GM23338 (cell line): ENCODE results near the gene CRPPA. TPM values are rescaled to one million over a fixed set of nuclear protein-coding genes. Genes with fewer than 3 reads are reported as not detected.

Experiments
- ATAC-seq: fragments of 200-7000 bp; cut with Tn5 transposase; 3 replicates; pipeline ENCODE4 v1.9.1; 2020
- DNase-seq: peaks from one replicate; pipeline ENCODE4 v3.0.0-alpha.2; 2015; ENCODE audit warnings: low spot score
- H2AFZ ChIP-seq: fragments of 200-600 bp; sonication (generic); 2 replicates; pipeline ENCODE4 v1.8.0; 2016; ENCODE audit warnings: antibody characterized with exemption, mild to moderate bottlenecking, moderate library complexity
- H3F3A ChIP-seq: fragments of 200-600 bp; sonication (generic); replicated peaks from 2 replicates; pipeline ENCODE4 v1.8.0; 2017; ENCODE audit warnings: antibody characterized with exemption, mixed run types, low read depth
- H3K27ac ChIP-seq: fragments of 200-600 bp; sonication (generic); 2 replicates; pipeline ENCODE4 v1.6.1; 2016; ENCODE audit warnings: low read depth
- H3K27me3 ChIP-seq: fragments of 200-600 bp; sonication (generic); 2 replicates; pipeline ENCODE4 v1.8.0; 2016; ENCODE audit warnings: mild to moderate bottlenecking, mixed run types, moderate library complexity; ENCODE audit not compliant: insufficient read depth
- H3K36me3 ChIP-seq: fragments of 200-600 bp; sonication (generic); 2 replicates; pipeline ENCODE4 v1.8.0; 2016; ENCODE audit warnings: mild to moderate bottlenecking; ENCODE audit not compliant: insufficient read depth
- H3K4me1 ChIP-seq: fragments of 200-600 bp; sonication (generic); 2 replicates; pipeline ENCODE4 v1.8.0; 2016; ENCODE audit warnings: mild to moderate bottlenecking, moderate library complexity; ENCODE audit not compliant: insufficient read depth
- H3K4me2 ChIP-seq: fragments of 200-600 bp; sonication (generic); 2 replicates; pipeline ENCODE4 v1.7.1; 2017; ENCODE audit warnings: mixed run types
- H3K4me3 ChIP-seq: fragments of 200-600 bp; sonication (generic); 2 replicates; pipeline ENCODE4 v1.6.1; 2016; ENCODE audit warnings: mixed run types
- H3K79me2 ChIP-seq: fragments of 200-600 bp; sonication (generic); replicated peaks from 2 replicates; pipeline ENCODE4 v1.8.0; 2017; ENCODE audit warnings: mild to moderate bottlenecking; ENCODE audit not compliant: insufficient read depth
- H3K9me2 ChIP-seq: fragments of 200-600 bp; sonication (generic); 2 replicates; pipeline ENCODE4 v1.8.0; 2017; ENCODE audit not compliant: insufficient read depth
- H4K20me1 ChIP-seq: fragments of 200-600 bp; sonication (generic); replicated peaks from 2 replicates; pipeline ENCODE4 v1.8.0; 2017; ENCODE audit warnings: mild to moderate bottlenecking; ENCODE audit not compliant: insufficient read depth
- H3K27ac Mint-ChIP-seq: 2 replicates; pipeline ENCODE4 v1.8.0; 2020; ENCODE audit warnings: inconsistent platforms, mild to moderate bottlenecking, moderate library complexity, mixed read lengths
- H3K27me3 Mint-ChIP-seq: 3 replicates; pipeline ENCODE4 v1.8.0; 2022; ENCODE audit warnings: low read depth, mild to moderate bottlenecking, moderate library complexity, mixed read lengths, inconsistent platforms; ENCODE audit not compliant: insufficient read depth, poor library complexity
- H3K36me3 Mint-ChIP-seq: 3 replicates; pipeline ENCODE4 v1.8.0; 2021; ENCODE audit warnings: low read depth, mild to moderate bottlenecking, inconsistent platforms, moderate library complexity, mixed read lengths
- H3K4me1 Mint-ChIP-seq: 3 replicates; pipeline ENCODE4 v1.8.0; 2020; ENCODE audit warnings: mild to moderate bottlenecking, inconsistent platforms, mixed read lengths
- H3K4me3 Mint-ChIP-seq: 3 replicates; pipeline ENCODE4 v1.8.0; 2021; ENCODE audit warnings: moderate library complexity, mild to moderate bottlenecking, inconsistent platforms, mixed read lengths
- H3K9me3 Mint-ChIP-seq: 3 replicates; pipeline ENCODE4 v1.8.0; 2020; ENCODE audit warnings: moderate library complexity, mild to moderate bottlenecking, inconsistent platforms, mixed read lengths
- CREB1 ChIP-seq: fragments of 250-450 bp; sonication (Bioruptor Pico); IDR thresholded peaks from 2 replicates; pipeline ENCODE4 v1.5.0; 2020; ENCODE audit warnings: low read depth, mild to moderate bottlenecking, moderate library complexity
- ETS1 ChIP-seq: IDR thresholded peaks from 2 replicates; pipeline ENCODE4 v1.6.1; 2016; ENCODE audit warnings: antibody characterized with exemption
- EZH2 ChIP-seq: fragments of 200-600 bp; sonication (generic); IDR thresholded peaks from one replicate; pipeline ENCODE4 v1.8.0; 2017; ENCODE audit warnings: antibody characterized with exemption, mild to moderate bottlenecking, low read depth; ENCODE audit not compliant: unreplicated experiment
- EZH2phosphoT487 ChIP-seq: fragments of 200-600 bp; sonication (generic); IDR thresholded peaks from one replicate; pipeline ENCODE4 v1.8.1; 2018; ENCODE audit warnings: antibody characterized with exemption; ENCODE audit not compliant: unreplicated experiment
- JUNB ChIP-seq: IDR thresholded peaks from one replicate; pipeline ENCODE4 v1.6.1; 2016; ENCODE audit warnings: antibody characterized with exemption; ENCODE audit not compliant: unreplicated experiment
- NANOG ChIP-seq: IDR thresholded peaks from 2 replicates; pipeline ENCODE4 v1.6.1; 2016; ENCODE audit warnings: antibody characterized with exemption, borderline replicate concordance
- POLR2AphosphoS5 ChIP-seq: IDR thresholded peaks from 2 replicates; pipeline ENCODE4 v1.6.1; 2016; ENCODE audit warnings: antibody characterized with exemption, low read depth
- STAT1 ChIP-seq: IDR thresholded peaks from one replicate; pipeline ENCODE4 v1.6.1; 2016; ENCODE audit warnings: antibody characterized with exemption; ENCODE audit not compliant: unreplicated experiment
- ZNF114 ChIP-seq: fragments of 250-450 bp; sonication (Bioruptor Pico); IDR thresholded peaks from 2 replicates; pipeline ENCODE4 v1.5.0; 2020; ENCODE audit warnings: mild to moderate bottlenecking, moderate library complexity
- ZNF331 ChIP-seq: fragments of 250-450 bp; sonication (Bioruptor Pico); IDR thresholded peaks from 2 replicates; pipeline ENCODE4 v1.5.0; 2020; ENCODE audit warnings: low read depth, mild to moderate bottlenecking, moderate library complexity
- polyA plus RNA-seq: library from polyadenylated mRNA; unstranded; fragments of >200 nt; fragmentation: Nextera tagmentation; extraction: Ambion mirVana; gene quantifications from 2 replicates; pipeline ENCODE4 v1.2.1, GENCODE V29; 2016
- total RNA-seq: library from RNA; depleted of rRNA; stranded (reverse); fragments of >200 nt; shearing (Covaris generic); gene quantifications from 2 replicates; pipeline ENCODE4 v1.2.3, GENCODE V29; 2014
- TF ChIP-seq, protein P1 (sequence below): IDR thresholded peaks from one replicate; pipeline ENCODE4 v1.6.1; 2018; ENCODE audit warnings: antibody characterized with exemption; ENCODE audit not compliant: unreplicated experiment
- TF ChIP-seq, protein P2 (sequence below): fragments of 250-450 bp; sonication (Bioruptor Pico); IDR thresholded peaks from 2 replicates; pipeline ENCODE4 v1.5.0; 2020; ENCODE audit warnings: mild to moderate bottlenecking, moderate library complexity
- TF ChIP-seq, protein P3 (sequence below), 2 experiments: fragments of 200-600 bp in 1 of 2; sonication (generic) in 1 of 2; conservative IDR thresholded peaks; 2 replicates each; pipeline versions ENCODE4 v1.5.1 to v1.6.1; 2016 to 2017; ENCODE audit warnings: antibody characterized with exemption in 2 of 2, low read depth in 2 of 2, mild to moderate bottlenecking in 2 of 2, moderate library complexity in 1 of 2

Gene CRPPA
- total and polyA plus RNA-seq, 2 experiments from 2014 or later, result 0.45 to 0.73 TPM

- no peak overlapping the region for H3K4me3 ChIP-seq
- Mint-ChIP-seq H3K27me3 (no peaks in the 10 kb centered on the region), H3K4me3 (peak overlapping the region; percentile 25; the same call in 1 of the 3 replicates), H3K36me3 (no peaks in the 10 kb centered on the region), H3K4me1 (peaks cover 36% of the 10 kb centered on the region), H3K27ac (peak overlapping the region; percentile 52; the same call in 1 of the 2 replicates), H3K9me3 (no peaks in the 10 kb centered on the region)
- ATAC-seq, result no peak
- DNase-seq, result no peak
- no peaks in the 10 kb centered on the region for H4K20me1 ChIP-seq
- no peaks in the 10 kb centered on the region for H3K9me2 ChIP-seq
- TF ChIP-seq ZNF114 (CRISPR knock-in tag), result no peak
- TF ChIP-seq, protein P1, sequence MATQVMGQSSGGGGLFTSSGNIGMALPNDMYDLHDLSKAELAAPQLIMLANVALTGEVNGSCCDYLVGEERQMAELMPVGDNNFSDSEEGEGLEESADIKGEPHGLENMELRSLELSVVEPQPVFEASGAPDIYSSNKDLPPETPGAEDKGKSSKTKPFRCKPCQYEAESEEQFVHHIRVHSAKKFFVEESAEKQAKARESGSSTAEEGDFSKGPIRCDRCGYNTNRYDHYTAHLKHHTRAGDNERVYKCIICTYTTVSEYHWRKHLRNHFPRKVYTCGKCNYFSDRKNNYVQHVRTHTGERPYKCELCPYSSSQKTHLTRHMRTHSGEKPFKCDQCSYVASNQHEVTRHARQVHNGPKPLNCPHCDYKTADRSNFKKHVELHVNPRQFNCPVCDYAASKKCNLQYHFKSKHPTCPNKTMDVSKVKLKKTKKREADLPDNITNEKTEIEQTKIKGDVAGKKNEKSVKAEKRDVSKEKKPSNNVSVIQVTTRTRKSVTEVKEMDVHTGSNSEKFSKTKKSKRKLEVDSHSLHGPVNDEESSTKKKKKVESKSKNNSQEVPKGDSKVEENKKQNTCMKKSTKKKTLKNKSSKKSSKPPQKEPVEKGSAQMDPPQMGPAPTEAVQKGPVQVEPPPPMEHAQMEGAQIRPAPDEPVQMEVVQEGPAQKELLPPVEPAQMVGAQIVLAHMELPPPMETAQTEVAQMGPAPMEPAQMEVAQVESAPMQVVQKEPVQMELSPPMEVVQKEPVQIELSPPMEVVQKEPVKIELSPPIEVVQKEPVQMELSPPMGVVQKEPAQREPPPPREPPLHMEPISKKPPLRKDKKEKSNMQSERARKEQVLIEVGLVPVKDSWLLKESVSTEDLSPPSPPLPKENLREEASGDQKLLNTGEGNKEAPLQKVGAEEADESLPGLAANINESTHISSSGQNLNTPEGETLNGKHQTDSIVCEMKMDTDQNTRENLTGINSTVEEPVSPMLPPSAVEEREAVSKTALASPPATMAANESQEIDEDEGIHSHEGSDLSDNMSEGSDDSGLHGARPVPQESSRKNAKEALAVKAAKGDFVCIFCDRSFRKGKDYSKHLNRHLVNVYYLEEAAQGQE, result no peak
- no peak for TF ChIP-seq EZH2phosphoT487
- no peak for TF ChIP-seq EZH2
- TF ChIP-seq ZNF331 (CRISPR knock-in tag), result no peak
- TF ChIP-seq ETS1, result no peak
- no peak for TF ChIP-seq NANOG
- TF ChIP-seq, protein P2, sequence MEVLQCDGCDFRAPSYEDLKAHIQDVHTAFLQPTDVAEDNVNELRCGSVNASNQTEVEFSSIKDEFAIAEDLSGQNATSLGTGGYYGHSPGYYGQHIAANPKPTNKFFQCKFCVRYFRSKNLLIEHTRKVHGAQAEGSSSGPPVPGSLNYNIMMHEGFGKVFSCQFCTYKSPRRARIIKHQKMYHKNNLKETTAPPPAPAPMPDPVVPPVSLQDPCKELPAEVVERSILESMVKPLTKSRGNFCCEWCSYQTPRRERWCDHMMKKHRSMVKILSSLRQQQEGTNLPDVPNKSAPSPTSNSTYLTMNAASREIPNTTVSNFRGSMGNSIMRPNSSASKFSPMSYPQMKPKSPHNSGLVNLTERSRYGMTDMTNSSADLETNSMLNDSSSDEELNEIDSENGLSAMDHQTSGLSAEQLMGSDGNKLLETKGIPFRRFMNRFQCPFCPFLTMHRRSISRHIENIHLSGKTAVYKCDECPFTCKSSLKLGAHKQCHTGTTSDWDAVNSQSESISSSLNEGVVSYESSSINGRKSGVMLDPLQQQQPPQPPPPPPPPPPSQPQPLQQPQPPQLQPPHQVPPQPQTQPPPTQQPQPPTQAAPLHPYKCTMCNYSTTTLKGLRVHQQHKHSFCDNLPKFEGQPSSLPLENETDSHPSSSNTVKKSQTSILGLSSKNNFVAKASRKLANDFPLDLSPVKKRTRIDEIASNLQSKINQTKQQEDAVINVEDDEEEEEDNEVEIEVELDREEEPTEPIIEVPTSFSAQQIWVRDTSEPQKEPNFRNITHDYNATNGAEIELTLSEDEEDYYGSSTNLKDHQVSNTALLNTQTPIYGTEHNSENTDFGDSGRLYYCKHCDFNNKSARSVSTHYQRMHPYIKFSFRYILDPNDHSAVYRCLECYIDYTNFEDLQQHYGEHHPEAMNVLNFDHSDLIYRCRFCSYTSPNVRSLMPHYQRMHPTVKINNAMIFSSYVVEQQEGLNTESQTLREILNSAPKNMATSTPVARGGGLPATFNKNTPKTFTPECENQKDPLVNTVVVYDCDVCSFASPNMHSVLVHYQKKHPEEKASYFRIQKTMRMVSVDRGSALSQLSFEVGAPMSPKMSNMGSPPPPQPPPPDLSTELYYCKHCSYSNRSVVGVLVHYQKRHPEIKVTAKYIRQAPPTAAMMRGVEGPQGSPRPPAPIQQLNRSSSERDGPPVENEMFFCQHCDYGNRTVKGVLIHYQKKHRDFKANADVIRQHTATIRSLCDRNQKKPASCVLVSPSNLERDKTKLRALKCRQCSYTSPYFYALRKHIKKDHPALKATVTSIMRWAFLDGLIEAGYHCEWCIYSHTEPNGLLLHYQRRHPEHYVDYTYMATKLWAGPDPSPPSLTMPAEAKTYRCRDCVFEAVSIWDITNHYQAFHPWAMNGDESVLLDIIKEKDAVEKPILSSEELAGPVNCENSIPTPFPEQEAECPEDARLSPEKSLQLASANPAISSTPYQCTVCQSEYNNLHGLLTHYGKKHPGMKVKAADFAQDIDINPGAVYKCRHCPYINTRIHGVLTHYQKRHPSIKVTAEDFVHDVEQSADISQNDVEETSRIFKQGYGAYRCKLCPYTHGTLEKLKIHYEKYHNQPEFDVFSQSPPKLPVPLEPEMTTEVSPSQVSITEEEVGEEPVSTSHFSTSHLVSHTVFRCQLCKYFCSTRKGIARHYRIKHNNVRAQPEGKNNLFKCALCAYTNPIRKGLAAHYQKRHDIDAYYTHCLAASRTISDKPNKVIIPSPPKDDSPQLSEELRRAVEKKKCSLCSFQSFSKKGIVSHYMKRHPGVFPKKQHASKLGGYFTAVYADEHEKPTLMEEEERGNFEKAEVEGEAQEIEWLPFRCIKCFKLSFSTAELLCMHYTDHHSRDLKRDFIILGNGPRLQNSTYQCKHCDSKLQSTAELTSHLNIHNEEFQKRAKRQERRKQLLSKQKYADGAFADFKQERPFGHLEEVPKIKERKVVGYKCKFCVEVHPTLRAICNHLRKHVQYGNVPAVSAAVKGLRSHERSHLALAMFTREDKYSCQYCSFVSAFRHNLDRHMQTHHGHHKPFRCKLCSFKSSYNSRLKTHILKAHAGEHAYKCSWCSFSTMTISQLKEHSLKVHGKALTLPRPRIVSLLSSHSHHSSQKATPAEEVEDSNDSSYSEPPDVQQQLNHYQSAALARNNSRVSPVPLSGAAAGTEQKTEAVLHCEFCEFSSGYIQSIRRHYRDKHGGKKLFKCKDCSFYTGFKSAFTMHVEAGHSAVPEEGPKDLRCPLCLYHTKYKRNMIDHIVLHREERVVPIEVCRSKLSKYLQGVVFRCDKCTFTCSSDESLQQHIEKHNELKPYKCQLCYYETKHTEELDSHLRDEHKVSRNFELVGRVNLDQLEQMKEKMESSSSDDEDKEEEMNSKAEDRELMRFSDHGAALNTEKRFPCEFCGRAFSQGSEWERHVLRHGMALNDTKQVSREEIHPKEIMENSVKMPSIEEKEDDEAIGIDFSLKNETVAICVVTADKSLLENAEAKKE (CRISPR knock-in tag), result no peak
- TF ChIP-seq JUNB, result no peak
- TF ChIP-seq, protein P3, sequence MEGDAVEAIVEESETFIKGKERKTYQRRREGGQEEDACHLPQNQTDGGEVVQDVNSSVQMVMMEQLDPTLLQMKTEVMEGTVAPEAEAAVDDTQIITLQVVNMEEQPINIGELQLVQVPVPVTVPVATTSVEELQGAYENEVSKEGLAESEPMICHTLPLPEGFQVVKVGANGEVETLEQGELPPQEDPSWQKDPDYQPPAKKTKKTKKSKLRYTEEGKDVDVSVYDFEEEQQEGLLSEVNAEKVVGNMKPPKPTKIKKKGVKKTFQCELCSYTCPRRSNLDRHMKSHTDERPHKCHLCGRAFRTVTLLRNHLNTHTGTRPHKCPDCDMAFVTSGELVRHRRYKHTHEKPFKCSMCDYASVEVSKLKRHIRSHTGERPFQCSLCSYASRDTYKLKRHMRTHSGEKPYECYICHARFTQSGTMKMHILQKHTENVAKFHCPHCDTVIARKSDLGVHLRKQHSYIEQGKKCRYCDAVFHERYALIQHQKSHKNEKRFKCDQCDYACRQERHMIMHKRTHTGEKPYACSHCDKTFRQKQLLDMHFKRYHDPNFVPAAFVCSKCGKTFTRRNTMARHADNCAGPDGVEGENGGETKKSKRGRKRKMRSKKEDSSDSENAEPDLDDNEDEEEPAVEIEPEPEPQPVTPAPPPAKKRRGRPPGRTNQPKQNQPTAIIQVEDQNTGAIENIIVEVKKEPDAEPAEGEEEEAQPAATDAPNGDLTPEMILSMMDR (conservative IDR thresholded peaks at IDR 0.05; ENCODE audit: low read depth in 2 of 2), result no peak
- TF ChIP-seq CREB1 (CRISPR knock-in tag), result no peak
- TF ChIP-seq STAT1, result no peak
- no peak for TF ChIP-seq POLR2AphosphoS5
- H3K36me3 ChIP-seq, result no peaks in the 10 kb centered on the region
- no peaks in the 10 kb centered on the region for H3K27me3 ChIP-seq
- H3K27ac ChIP-seq, result no peak overlapping the region
- peak overlapping the region; percentile 60; the same call in 1 of the 2 replicates for H3K4me2 ChIP-seq
- no peaks in the 10 kb centered on the region for H3K79me2 ChIP-seq
- no peak overlapping the region for H2AFZ ChIP-seq
- peaks cover 31% of the 10 kb centered on the region for H3K4me1 ChIP-seq
- no peaks in the 10 kb centered on the region for H3F3A ChIP-seq
Measured at GRCh38 chr7:16463949-16464715, 42.8 kb upstream of the CRPPA start.
